Activated CD4-positive, CD25-positive, alpha-beta regulatory T cell treated with anti-CD3 and anti-CD28 coated beads, Interleukin-2, amount 50 U/mL, for 16 hours (primary cell): ENCODE results near the gene MAP2.

Experiments used
- DNase-seq: peaks from one replicate; pipeline ENCODE4 v3.0.0-alpha.2; 2020; ENCODE audit warnings: low read depth, low spot score

Gene MAP2

DNA sequence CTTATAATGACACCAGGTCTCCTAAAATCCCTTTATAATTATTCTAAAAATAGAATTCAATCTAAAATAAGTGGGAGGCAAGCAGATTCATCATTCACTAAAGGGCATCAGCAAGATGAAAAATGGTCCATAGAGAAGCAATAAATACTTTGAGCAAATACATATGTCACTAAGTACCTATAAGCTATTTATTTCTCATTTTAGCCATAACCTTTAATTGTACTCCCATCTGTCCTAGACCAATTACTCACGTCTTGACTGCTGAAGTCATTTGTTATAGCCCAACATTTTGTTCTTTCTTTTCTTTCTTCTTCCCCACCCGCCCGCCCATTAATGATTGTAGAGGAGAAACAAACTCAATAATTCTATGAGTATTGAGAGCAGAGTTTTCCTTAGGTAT is 105.7 kb downstream of the MAP2 start:
- DNase-seq, result no peak

DNA sequence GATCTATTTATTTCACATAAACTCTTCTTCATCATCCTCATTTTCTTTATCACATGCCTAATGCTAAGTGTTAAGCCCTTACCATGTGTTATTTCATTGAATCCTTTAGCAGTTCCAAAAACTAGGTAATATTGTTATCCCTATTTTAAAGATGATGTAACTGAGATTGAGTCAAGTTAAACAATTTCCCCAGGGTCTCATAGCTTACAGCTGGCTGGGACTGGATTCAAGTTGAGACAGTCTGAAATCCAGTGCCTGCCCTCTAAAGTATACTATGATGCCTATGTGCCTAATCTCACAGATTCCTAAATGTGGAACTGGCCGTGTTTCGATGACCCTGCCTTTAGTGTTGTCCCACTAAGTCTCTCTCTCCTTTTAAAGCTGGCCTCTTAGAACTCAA is 108.5 kb downstream of the MAP2 start:
- no peak for DNase-seq

DNA sequence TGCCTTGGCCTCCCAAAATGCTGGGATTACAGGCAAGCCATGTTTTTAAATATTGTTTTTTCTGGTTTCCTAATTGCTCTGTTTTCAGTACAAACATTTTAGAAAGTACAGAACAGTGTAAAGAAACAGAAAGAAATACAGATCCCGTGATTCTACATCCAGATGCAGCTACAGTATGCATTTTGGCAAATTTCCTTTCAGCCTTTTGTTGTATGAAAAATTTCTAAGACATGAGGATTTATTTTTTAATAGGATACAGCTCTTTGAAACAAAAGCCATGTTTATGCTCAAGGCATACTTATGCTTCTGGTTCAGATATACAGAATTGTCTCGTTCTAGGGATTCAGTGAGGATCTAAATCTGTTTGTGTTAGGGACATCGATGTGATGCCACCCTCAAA is 109.5 kb downstream of the MAP2 start:
- DNase-seq, result no peak

DNA sequence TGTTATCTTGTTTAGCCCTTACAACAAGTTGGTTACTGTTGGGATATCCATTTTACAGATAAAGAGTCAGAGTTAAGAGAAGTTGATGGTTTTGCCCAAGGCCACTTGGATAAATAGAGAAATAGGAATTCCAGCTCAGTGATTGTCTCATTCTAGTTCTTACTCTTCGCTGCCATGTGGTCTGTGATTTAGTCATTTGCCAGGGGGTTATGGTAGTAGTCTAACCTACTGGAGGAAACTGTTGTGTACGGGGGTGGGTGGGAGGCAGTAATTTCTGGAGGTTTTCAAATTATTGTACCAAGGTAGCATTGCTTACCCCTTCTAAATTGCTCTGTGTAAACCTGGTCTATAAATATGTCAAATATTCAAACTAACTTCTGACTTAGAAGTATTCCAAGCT is 110.4 kb downstream of the MAP2 start:
- DNase-seq, result no peak

DNA sequence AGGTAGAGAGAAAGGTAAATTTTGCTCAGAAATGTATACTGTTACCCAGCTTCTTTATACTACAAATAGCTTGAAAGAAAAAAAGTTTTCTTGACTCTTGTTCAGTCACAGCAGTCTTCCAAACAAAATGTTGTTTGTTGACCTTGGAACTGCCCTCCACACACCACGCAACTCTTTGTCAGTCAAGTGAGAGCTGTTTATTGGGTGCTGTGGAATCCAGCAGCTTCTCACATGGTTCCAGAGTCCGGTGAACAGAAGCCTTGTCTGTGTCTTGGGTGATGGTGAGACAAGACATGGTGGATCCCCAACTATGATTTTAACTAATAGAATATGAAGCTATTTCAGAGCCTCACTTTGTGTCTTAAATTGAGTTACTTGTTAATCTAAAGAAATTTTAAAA is 112.5 kb downstream of the MAP2 start:
- no peak for DNase-seq

DNA sequence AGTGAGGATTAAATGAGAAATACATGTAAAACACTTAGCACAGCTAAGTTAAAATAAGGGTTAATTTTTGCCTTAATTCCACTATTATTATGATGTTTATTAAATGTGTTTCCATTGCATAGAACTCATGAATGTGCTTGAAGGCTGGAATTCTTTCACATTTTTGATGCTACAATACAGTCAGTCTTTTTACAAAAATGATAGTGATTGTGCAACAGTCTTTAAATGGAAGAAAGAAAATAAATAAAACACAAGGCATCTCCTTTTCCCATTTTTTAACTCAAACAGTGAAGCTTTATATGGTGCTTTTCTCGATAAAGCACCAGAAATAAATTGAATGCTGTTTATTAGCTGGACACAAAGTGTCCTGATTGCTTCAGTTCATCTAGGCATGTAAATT is 123.9 kb downstream of the MAP2 start:
- DNase-seq, result no peak

DNA sequence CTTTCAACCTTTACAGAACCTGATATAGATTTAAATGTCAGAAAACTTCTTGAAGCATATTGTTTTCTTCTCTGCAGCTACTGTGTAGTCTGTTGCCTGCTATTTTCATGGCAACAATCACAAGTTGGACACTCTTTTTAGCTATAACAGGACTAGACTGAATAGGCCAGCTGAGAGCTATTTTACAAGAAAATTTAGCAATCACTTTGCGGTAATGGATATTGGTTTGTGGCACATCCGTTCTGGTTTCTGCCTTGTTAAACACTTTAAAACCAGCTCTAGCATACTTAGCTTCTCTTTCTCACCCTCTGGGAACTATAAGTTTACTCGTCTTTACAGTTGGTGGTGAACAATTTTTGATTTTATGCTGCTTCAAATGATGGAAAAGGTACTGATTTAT is 125.7 kb downstream of the MAP2 start:
- DNase-seq, result no peak

DNA sequence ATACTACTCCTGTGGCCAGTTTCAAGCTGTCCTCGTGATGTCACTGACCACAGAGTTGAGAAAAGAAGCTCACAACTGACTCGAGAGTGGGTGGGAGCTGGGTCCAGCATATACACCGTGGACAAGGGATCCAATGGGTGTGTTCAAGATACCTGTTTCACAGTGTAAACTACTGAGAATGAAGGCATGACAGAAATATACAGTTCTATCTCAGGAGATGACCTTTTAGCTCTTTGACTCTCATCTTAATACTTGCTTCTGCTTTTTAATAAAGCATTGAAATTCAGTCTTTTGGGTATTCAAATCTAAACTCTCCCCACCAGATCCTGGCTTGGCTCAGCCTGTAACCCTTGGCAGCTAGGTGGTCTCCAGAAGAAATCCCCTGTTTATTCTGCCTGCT is 130.1 kb downstream of the MAP2 start:
- DNase-seq, result no peak

DNA sequence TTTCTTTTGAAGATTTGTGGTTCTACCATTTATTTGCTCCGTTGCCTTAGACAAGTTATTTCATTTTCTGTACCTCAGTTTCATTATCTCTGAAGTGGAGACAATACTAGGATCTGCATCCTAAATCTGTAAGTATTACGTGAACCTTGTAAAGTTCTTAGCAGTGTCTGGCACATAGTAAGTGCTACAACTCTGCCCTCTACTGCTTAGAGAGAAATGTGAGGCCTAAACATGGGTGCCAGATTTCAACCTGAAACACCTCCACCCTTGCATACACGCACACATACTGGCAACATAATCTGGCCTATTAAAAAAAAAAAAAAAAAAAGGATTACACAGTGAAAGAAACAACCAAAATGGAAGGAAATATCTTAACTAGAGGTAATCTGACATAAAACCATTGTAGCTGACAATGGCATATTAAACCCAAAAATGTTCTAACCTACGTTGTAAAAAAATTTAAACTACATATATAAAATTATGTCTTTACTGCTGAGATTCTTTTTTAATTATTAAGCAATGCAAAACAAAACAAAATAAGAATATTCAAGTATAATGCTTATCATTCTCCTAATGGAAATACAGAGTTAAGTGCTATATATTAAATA is 132.6 kb downstream of the MAP2 start:
- DNase-seq, result no peak

DNA sequence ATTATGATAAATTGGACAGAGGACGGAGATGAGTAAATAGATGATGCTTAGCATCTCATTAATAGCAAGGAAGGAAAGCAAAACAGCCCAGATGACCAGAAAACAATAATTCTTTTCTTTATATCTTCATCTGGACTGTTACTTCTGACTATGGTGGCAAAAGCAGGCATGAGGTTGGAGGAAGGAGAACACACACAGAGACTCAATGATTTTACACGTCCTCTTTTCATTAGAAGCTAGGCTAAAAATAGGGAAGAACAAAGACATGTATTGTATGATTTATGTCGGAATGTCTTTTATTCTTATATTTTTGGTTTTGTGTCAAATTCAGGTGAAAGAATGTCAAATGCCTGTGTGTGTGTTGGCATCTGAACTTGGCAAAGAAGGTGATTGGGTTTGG is 137.1 kb downstream of the MAP2 start:
- no peak for DNase-seq

DNA sequence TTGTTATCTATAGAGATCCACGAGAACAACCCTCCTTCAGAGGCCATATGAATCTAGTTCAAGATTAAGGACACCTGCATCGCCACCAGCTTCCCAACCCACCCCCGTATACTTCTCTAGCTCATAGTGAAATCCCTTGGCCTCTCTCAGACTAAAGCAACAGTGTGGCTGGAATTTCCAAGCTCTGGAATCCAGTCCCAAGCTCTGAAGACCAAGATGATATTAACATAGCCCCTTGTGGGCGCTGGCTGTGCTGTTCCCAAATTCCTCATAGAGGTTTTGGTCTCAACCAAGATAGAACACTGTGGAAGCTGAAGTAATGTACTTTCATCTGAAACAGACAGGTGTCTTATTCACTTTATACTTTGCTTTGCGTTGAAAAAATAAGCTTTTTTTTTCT is 139.6 kb downstream of the MAP2 start:
- no peak for DNase-seq

DNA sequence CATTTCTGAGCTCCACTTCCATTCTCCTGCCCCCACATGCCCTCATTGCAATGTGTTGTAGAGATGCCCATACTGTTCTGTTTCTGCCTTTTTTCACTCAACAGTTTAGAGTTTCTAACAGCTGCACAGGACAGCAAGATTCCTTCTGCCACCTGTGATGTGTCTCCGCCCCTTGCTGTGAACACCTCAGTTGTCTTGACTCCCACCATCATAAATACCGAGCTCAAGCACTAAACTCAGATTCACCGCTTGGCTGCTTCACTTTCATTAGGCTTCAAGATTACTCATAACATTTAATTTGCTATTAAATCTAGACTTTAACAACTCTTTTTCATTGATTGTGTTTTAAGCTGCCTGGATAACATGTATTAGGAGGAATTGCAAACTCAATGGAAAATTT is 141.0 kb downstream of the MAP2 start:
- DNase-seq, result no peak

DNA sequence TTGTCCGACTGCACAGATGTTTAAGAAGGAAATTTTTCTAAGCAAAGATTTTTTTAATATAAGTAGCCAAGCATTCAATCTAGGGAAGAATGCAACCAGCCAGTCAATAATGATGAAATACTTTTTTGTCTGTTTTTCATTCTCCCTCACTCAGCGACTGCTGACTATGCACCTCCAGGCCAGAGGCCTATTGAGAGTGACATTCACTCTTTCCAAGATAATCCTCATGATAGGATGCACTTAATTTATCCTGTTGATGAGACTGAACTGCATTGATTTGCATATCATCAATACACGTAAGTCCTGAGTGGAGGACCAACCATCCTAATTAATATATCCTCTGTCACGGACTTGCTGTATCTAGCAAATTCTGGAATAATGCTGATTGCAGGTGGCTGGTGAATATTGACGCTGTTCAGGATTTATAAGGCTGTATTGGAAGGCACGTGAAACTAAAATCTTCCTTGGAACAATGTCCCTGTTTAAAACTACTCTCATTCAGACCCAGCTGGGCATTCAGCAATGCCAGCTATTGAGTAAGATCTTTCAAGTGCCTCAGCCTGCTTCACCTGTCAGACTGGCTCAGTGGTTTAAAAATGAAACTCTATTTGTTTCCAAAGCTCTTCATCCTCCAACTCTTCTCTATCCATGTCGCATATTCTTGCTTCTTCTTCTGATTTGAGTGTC is 142.2 kb downstream of the MAP2 start:
- DNase-seq, result no peak

DNA sequence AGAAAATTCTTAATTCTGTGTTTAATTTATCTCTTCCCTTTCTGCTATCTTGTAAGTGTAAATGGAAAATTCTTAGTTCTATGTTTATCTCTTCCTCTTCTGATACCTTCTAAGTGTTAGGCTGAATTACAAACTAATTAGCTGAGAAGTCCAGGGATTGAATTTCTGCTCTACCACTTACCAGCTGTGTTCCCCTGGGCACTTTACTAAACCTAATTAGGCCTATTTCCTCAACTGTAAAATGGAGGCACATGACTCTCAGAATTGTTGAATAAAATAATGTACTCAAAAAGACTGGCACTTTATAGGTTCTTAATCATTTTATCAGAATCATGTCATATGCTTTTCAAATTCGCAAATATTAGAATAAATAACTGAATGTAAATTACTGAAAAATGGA is 146.3 kb downstream of the MAP2 start:
- no peak for DNase-seq

DNA sequence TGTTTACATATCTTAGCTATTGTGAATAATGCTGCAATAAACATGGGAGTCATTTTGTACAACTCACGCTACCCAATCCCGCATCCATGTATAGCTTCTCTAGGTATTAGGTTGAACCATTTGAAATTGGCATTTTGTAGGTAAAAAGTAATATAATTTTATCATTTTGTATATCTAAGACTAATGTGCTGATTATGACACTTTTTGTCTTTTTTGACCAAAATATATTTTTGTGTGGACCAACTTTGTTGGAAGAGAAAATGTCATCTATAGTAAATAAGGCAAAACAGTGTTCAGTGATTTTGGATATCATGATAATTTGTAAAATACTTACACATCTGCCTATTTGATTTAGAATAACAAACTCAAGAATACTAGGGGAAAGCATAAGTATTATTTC is 150.7 kb downstream of the MAP2 start:
- DNase-seq, result no peak

DNA sequence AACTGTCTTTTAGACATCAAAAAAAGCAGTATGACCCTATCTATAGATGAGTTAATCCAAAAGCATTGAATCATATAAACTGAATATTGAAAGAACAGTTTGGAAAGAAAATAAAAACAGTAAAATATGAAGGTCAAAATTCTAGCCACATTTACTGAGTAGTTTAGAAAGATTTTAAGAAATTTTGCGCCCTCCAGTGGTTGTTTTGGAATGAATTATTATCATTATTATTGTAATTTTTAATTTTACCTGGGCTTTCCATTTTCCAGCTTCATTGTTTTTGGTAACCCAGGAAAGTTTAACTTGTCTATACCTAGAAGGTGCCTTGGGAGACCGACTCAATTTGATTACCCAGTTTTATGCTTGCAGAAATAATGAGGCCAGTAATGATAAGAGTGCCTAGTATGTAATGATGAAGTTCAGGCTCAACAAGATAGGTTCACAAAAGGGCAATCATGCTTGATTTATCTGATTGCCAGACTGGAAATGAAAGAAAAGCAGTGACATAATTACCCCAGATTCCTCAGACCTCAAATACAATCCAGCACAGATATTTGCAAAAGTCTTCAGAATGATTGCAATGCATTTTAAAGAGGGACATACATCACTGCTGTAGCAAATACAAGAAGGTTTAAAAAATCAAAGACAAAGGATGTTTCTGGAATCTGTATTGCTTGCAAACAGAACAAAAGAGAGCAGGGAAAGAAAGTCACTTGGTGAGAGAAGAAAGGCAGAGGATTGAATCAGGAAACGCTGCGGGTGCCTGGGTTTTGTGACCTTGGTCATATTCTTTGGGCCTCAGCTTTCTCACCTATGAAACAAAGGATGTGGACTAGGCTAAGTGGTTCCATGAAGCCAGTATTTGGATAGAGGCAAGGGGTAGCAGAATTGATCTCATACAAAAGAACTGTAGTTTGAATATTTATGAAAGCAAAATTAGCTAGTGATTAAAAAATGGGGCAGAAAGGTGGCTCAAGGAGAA is 153.8 kb downstream of the MAP2 start:
- no peak for DNase-seq

DNA sequence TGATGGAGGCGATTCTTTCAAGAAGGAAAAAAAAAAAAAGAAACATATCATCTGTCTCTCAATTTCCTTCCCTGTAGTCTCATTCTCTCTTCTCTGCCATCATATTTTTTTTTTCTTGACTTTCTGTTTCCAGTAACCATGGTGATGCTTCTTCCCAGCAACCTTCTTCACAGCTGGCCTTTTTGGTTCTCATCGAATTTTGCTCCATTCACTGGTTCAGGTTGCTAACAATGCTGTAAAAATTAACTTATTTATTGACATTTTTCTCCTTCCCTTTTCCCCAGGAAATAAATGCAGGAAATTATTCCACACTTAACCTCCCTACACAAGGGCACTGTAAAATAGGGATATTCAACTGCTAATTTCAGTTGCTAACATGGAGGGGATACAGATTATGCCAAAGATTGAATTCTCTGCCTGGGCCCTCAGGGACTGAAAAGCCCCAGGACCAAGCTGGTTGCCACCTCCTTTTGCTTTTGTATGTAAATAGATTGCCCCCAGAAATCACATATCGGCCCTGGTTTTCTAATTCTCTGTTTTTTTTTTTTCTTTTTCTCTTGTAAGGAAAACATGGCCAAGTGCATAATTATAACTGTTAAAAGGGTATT is 154.7 kb downstream of the MAP2 start:
- DNase-seq, result no peak

DNA sequence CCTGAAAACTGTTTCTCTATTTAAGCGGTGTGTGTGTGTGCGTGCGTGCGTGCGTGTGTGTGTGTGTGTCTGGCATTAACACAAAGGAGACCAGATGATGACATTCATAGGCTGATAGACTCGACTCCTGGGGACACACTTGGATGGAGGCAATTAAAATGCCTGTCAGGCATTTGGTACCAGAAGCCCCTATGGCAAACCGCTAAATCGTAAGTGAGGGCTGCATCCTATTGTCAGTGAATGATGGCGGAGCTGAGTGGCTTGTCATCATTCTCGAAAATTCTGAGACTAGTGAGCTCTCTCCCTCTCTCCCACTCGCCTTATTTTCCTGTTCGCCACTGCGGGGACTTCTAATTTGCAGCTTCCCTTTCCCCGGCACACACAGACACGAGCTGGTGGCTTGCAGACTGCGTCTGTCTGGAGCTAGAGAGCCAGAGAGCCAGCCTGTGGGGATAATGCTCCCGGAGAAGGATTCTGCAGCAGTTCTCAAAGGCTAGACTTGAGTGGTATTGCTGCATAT is 155.4 kb downstream of the MAP2 start:
- no peak for DNase-seq

DNA sequence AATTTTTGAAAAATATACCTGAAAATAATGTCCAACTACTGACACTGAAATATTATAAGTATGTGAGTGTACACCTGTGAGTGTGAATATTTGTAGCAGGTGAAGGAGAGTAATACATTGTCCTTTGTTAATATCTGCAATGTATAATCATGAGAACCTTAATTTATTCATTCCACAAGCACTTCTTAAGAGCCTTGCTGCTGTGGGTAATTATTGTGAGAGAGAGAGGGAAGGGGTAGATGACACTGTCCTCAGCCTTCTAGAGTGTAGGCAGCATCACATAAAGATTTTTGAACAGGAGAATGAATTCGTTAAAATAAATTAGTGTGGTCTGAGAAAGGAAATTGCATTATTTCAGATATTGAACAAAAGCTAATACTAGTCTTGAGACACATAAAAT is 157.2 kb downstream of the MAP2 start:
- no peak for DNase-seq

DNA sequence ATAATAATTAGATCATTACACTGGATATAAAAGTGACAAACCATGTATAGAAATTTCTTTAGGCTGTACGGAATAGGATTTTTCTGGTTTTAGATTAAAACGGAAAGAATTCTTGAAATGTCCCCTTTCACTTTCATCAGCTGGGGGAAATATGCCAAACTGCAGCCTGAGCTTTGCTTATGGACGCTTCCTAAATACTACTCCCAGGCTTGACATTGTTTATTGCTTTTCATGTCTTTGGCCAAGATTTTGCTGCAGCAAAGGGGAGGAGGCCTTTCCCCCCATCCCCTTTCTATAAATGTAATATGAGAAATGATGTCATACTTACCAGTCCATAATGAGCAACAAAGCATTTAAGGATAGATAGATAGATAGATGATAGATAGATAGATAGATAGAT is 158.4 kb downstream of the MAP2 start:
- DNase-seq, result no peak

DNA sequence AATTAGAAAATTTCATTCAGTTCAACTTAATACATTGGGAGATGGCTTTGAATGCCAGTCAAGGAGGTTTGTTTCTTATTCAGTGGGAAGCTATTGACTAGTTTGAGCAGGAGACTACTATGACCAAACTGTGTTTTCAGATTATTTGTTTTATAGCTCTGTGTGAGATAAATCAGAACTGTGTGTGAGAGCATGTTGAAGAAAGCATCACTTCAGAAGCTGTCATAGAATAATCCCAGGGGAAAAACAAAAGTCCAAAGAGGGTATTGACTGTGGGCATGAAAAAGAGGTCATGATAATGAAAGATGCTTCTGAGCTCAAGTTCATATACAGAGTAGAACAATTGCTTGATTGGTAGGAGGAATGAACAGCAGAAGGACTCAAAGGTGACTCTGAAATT is 160.6 kb downstream of the MAP2 start:
- DNase-seq, result no peak

DNA sequence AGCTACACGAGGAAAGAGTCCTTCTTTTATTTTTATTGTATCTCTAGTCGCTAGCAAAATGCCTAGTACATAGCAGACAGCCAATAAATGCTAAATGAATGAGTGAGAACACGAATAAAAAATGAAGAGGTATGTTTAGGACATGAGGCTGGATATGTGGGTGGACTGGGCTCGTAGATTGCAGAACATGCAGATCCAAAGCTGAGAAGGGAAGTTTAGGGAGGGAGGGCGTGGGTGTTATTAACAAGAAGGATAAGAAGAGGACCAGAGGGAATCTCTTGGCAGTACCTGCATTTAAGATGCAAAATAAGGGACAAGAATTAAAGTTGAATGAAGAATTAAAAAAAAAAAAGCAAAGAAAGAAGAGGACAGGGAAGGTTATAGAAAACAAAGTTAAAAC is 161.1 kb downstream of the MAP2 start:
- no peak for DNase-seq
